NCI-H2227 (cell line): ENCODE results near the gene LIMK2.

Source experiments
- DNase-seq: peaks from one replicate; lab custom pipeline; 2025; ENCODE audit not compliant: unreplicated experiment; lab: John Stamatoyannopoulos, UW

Gene LIMK2

GRCh38 chr22:31271026-31271425, 58.9 kb downstream of the LIMK2 start:
- DNase-seq: no peak

- DNase-seq: no peak
Measured at GRCh38 chr22:31271485-31271884, 59.4 kb downstream of the LIMK2 start.

- DNase-seq: peak; percentile 69
Measured at GRCh38 chr22:31272522-31273446, 60.7 kb downstream of the LIMK2 start.

- no peak for DNase-seq
Measured at GRCh38 chr22:31274017-31274416, 61.9 kb downstream of the LIMK2 start.

GRCh38 chr22:31275018-31275417, 62.9 kb downstream of the LIMK2 start:
- no peak for DNase-seq

GRCh38 chr22:31275576-31275975, 63.5 kb downstream of the LIMK2 start:
- no peak for DNase-seq

- no peak for DNase-seq
Measured at GRCh38 chr22:31276426-31277167, 64.5 kb downstream of the LIMK2 start.

GRCh38 chr22:31277741-31278140, 65.6 kb downstream of the LIMK2 start:
- no peak for DNase-seq

GRCh38 chr22:31278151-31278621, 66.1 kb downstream of the LIMK2 start:
- DNase-seq: no peak

- DNase-seq: no peak
Measured at GRCh38 chr22:31278626-31279326, 66.7 kb downstream of the LIMK2 start.

GRCh38 chr22:31279327-31279669, 67.2 kb downstream of the LIMK2 start:
- no peak for DNase-seq

- DNase-seq: no peak
Measured at GRCh38 chr22:31279821-31280505, 67.9 kb downstream of the LIMK2 start.

GRCh38 chr22:31281733-31282132, 69.6 kb downstream of the LIMK2 start:
- DNase-seq: no peak

- DNase-seq: no peak
Measured at GRCh38 chr22:31282748-31283468, 70.8 kb downstream of the LIMK2 start.

GRCh38 chr22:31284281-31285155, 72.4 kb downstream of the LIMK2 start:
- DNase-seq: no peak

- no peak for DNase-seq
Measured at GRCh38 chr22:31286360-31287255, 74.5 kb downstream of the LIMK2 start.

- no peak for DNase-seq
Measured at GRCh38 chr22:31287818-31288495, 75.9 kb downstream of the LIMK2 start.
